ENCODE results near the gene OLFML2A.
"Not testable (repeated sequence)": the region's sequence is repeated elsewhere in the genome, so short reads cannot be mapped to it uniquely, and the experiment has no call there.

Gene OLFML2A

GRCh38 chr9:124761710-124762109 is 15.2 kb upstream of the OLFML2A start:
- DNase-seq = no peak

- DNase-seq = no peak
Measured at GRCh38 chr9:124762633-124763032, 14.3 kb upstream of the OLFML2A start.

GRCh38 chr9:124764774-124765438 is 12.0 kb upstream of the OLFML2A start:
- no peak for DNase-seq

- DNase-seq = no peak
Measured at GRCh38 chr9:124765439-124765835, 11.5 kb upstream of the OLFML2A start.

GRCh38 chr9:124766326-124766725 is 10.6 kb upstream of the OLFML2A start:
- no peak for DNase-seq

GRCh38 chr9:124766815-124767554 is 9.9 kb upstream of the OLFML2A start:
- DNase-seq = no peak

- DNase-seq = no peak
Measured at GRCh38 chr9:124767821-124768220, 9.1 kb upstream of the OLFML2A start.

- DNase-seq = no peak
Measured at GRCh38 chr9:124768334-124768733, 8.6 kb upstream of the OLFML2A start.

GRCh38 chr9:124768750-124769548 is 8.0 kb upstream of the OLFML2A start:
- DNase-seq = no peak

GRCh38 chr9:124769549-124770358 is 7.2 kb upstream of the OLFML2A start:
- no peak for DNase-seq

GRCh38 chr9:124770359-124771020 is 6.4 kb upstream of the OLFML2A start:
- DNase-seq = no peak

GRCh38 chr9:124771021-124771866 is 5.7 kb upstream of the OLFML2A start, which contains the start of gene NR6A1:
Gene NR6A1 (minus strand): TSS chr9:124771311.
- peak; percentile 96 for DNase-seq

GRCh38 chr9:124771867-124772679 is 4.9 kb upstream of the OLFML2A start:
- DNase-seq = peak; percentile 32

- not testable (repeated sequence) for DNase-seq
Measured at GRCh38 chr9:124772877-124773276, 4.1 kb upstream of the OLFML2A start.

GRCh38 chr9:124773473-124774128 is 3.3 kb upstream of the OLFML2A start:
- DNase-seq = no peak

GRCh38 chr9:124774129-124774978 is 2.6 kb upstream of the OLFML2A start:
- peak; percentile 53 for DNase-seq

- DNase-seq = peak; percentile 7
Measured at GRCh38 chr9:124776618-124776953, 347 bp upstream of the OLFML2A start.

GRCh38 chr9:124778575-124779367 is 1.8 kb downstream of the OLFML2A start:
- DNase-seq = no peak

Data from DMS79 treated with DMSO at 0.1 percent for 48 hours (cell line).